ENCODE measurements around the gene SCAND1.
"Not testable (repeated sequence)": the region's sequence is repeated elsewhere in the genome, so short reads cannot be mapped to it uniquely, and the experiment has no call there.

The SCAND1 gene

GRCh38 chr20:35959291-35959690 is 5.0 kb upstream of the SCAND1 start:
- not testable (repeated sequence) for DNase-seq (ENCODE audit: low read depth)

GRCh38 chr20:35956616-35957015 is 2.3 kb upstream of the SCAND1 start:
- no peak for DNase-seq (ENCODE audit: low read depth)

- DNase-seq (ENCODE audit: low read depth): peak; percentile 2
Measured at GRCh38 chr20:35954907-35955251, 577 bp upstream of the SCAND1 start.

GRCh38 chr20:35953387-35954199 is 709 bp downstream of the SCAND1 start:
- DNase-seq (ENCODE audit: low read depth): peak; percentile 41

- no peak for DNase-seq (ENCODE audit: low read depth)
Measured at GRCh38 chr20:35952480-35953386, 1.6 kb downstream of the SCAND1 start.

- not testable (repeated sequence) for DNase-seq (ENCODE audit: low read depth)
Measured at GRCh38 chr20:35952080-35952479, 2.2 kb downstream of the SCAND1 start.

- no peak for DNase-seq (ENCODE audit: low read depth)
Measured at GRCh38 chr20:35950093-35950492, 4.2 kb downstream of the SCAND1 start.

GRCh38 chr20:35947907-35948306 is 6.4 kb downstream of the SCAND1 start:
- DNase-seq (ENCODE audit: low read depth): no peak

GRCh38 chr20:35947489-35947888 is 6.8 kb downstream of the SCAND1 start:
- DNase-seq (ENCODE audit: low read depth): peak; percentile 1

GRCh38 chr20:35942243-35942642 is 12.1 kb downstream of the SCAND1 start:
- DNase-seq (ENCODE audit: low read depth): no peak

GRCh38 chr20:35941620-35942019 is 12.7 kb downstream of the SCAND1 start:
- DNase-seq (ENCODE audit: low read depth): no peak

GRCh38 chr20:35939264-35939663 is 15.0 kb downstream of the SCAND1 start:
- DNase-seq (ENCODE audit: low read depth): no peak

GRCh38 chr20:35934050-35934449 is 20.3 kb downstream of the SCAND1 start:
- DNase-seq (ENCODE audit: low read depth): no peak

GRCh38 chr20:35929301-35929700 is 25.0 kb downstream of the SCAND1 start:
- no peak for DNase-seq (ENCODE audit: low read depth)

GRCh38 chr20:35920523-35920922 is 33.8 kb downstream of the SCAND1 start:
- DNase-seq (ENCODE audit: low read depth): no peak

GRCh38 chr20:35918021-35918420 is 36.3 kb downstream of the SCAND1 start:
- no peak for DNase-seq (ENCODE audit: low read depth)

GRCh38 chr20:35917077-35917476 is 37.2 kb downstream of the SCAND1 start:
- DNase-seq (ENCODE audit: low read depth): no peak

- DNase-seq (ENCODE audit: low read depth): no peak
Measured at GRCh38 chr20:35912881-35913280, 41.4 kb downstream of the SCAND1 start.

GRCh38 chr20:35910254-35910653 is 44.0 kb downstream of the SCAND1 start:
- no peak for DNase-seq (ENCODE audit: low read depth)

- no peak for DNase-seq (ENCODE audit: low read depth)
Measured at GRCh38 chr20:35909796-35910195, 44.5 kb downstream of the SCAND1 start.

- no peak for DNase-seq (ENCODE audit: low read depth)
Measured at GRCh38 chr20:35909176-35909575, 45.1 kb downstream of the SCAND1 start.

GRCh38 chr20:35908007-35908406 is 46.3 kb downstream of the SCAND1 start:
- no peak for DNase-seq (ENCODE audit: low read depth)

- no peak for DNase-seq (ENCODE audit: low read depth)
Measured at GRCh38 chr20:35907017-35907701, 47.1 kb downstream of the SCAND1 start.

Measured in stimulated activated CD4-positive, alpha-beta T cell treated with anti-CD3 and anti-CD28 coated beads, Interleukin-2, amount 100 ng/mL, for 4 hours (primary cell).